Amygdala (tissue), 56 donors: ENCODE data around the gene HNRNPUL2.

Source experiments
- DNase-seq, 56 donors: peaks; one replicate each; lab custom pipeline; 2025; lab: John Stamatoyannopoulos, UW

The HNRNPUL2 gene

DNA sequence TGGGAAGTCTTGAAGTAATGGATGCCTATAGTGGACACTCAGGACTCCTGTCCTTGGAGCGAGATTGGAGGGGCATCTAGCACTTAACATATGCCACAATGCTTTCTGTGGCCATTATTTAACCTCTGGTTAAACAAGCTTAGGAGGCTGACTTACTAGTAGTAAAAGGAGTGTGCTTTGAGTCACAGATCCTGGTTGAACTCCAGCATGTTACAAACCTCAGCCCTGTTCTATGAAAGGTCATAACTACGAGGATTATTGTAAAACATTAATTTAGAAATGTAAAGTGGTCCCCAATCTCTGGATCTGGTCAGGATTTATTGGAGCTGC is 54.1 kb downstream of the HNRNPUL2 start:
- DNase-seq, result no peak

DNA sequence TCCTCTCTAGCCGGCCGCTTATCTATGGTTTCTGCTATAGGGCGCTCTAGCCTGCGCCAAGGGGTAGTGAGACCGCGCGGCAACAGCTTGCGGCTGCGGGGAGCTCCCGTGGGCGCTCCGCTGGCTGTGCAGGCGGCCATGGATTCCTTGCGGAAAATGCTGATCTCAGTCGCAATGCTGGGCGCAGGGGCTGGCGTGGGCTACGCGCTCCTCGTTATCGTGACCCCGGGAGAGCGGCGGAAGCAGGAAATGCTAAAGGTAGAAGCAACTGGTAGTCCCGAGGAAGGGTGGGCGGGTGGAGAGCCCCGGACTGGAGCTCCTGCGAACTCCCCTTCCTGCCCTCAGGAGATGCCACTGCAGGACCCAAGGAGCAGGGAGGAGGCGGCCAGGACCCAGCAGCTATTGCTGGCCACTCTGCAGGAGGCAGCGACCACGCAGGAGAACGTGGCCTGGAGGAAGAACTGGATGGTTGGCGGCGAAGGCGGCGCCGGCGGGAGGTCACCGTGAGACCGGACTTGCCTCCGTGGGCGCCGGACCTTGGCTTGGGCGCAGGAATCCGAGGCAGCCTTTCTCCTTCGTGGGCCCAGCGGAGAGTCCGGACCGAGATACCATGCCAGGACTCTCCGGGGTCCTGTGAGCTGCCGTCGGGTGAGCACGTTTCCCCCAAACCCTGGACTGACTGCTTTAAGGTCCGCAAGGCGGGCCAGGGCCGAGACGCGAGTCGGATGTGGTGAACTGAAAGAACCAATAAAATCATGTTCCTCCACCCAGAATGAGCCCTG is 55.5 kb downstream of the HNRNPUL2 start, which contains the start of the genes LBHD1 and UQCC3:
Gene LBHD1 (minus strand): TSS at position 660 of the 782 bp plus-strand sequence. CDS start 2,236 bp downstream, outside the sequence.
Gene UQCC3 (plus strand): TSS at position 66 of the 782 bp plus-strand sequence. CDS start 73 bp downstream, at position 139.
- DNase-seq, result peak in 55 of 56 donors; percentile 27 to 88 (median 72)

DNA sequence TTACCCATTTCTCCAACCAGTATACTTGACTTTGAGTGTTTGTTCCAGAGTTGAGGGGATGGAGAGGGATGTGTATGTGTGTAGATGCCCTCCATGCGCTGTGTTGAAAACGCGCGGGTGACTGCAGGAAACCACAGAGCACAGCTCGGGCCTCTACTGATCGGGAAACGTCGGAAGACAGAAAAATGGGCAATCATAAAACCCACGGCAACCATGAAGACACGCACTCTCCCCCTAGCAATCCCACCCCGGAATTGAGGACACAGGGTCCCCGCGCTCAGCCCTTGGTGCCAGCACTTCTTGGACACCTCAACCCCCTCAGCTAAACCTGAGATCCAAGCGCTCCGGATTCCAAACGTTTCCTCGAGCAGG is 56.0 kb downstream of the HNRNPUL2 start:
- DNase-seq, result no peak

DNA sequence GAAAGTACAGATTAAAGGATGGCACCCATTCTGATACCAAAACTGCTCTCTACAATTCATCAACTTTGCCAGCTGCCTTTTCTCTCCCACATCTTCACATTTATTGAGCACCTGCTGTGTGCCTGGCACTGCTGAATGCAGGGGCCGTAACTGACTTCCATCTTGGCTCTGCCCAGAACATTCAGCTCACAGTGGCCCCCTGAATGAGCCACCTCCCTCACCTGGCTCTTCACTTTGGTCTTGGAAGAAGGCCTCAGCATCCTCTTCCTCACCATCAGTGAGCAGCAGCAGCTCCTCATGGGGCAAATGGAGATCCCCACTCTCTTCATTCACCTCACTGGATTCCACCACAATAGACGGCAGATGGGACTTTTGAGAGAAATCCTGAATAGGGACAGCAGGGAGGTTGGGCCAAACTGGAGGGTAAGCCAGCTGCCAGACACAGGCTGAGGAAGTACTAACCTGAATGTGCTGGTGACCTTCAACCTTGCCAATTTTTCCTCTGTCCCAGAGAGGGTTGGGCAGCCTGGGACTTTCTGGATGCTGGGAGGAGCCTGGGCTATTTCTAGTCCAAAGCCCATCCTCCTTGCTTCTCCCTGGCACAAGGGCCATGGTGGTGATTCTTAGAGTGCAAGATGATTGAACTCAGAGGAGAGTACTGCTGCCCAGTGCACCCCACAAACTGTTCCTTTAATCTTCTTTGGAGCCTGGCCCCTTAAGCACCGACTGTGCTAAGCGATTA is 57.7 kb downstream of the HNRNPUL2 start:
- DNase-seq, result no peak

DNA sequence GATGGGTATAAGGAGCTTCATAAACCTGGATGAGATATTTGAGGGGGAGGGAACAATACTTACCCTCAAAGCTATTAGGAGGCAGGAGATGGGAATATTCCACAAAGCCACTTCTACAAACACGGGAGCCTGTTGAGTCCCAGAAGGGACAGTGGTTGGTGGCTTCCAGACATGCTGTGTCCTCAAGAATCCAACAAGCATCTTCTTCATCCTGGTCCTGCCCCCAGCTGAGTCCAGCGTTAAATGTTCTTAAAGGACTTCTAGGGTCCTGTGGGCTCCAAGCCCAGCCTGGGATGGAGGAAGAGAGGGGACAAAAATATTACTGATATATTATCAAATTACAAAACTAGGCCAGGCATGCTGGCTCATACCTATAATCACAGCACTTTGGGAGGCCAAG is 59.8 kb downstream of the HNRNPUL2 start:
- no peak for DNase-seq

DNA sequence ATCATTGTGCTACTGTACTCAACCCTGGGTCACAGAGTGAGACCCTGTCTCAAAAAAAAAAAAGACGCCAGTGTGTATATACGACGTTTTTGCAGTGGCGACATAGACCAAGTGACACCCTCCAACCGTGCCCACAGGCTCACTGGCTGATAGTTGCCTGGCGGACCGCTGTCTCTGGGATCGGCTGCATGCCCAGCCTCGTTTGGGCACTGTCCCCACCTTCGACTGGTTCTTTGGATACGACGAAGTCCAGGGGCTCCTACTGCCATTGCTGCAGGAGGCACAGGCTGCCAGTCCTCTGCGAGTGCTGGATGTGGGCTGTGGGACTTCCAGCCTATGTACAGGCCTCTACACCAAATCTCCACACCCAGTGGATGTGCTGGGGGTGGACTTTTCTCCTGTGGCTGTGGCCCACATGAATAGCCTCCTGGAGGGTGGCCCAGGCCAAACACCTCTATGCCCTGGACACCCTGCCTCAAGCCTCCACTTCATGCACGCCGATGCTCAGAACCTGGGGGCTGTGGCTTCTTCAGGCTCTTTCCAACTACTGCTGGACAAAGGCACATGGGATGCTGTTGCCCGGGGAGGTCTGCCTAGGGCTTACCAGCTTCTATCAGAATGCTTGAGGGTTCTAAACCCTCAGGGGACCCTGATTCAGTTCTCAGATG is 60.9 kb downstream of the HNRNPUL2 start:
- DNase-seq, result no peak

DNA sequence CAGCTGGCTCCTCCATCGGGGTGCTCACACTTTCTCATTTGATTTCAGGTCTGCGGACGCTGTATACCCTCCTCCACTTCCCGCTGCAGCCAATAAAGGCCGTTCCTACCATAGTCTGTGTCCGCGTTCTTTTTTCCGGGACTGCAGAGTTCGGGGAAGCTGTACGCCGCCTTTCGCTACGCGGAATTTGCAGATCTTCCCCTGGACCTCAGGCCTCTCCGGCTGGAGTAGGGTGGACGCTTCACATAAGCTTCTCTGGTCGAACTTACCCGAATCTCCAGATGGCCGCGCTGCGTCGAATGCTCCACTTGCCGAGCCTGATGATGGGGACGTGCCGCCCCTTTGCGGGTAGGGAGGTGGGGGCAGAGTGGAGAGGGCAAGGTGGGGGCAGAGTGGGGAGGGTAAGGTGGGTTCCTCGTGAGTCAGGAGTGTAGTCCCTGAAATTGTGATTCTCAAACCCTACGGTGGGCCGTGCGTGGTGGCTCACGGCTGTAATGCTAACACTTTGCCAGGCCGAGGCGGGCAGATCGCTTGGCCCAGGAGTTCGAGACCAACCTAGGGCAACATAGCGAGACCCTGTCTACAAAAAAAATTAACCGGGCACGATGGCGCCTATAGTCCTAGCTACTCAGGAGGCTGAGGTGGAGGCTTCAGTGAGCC is 61.5 kb downstream of the HNRNPUL2 start:
- peak in 26 of 56 donors; percentile 20 to 71 (median 53) for DNase-seq

DNA sequence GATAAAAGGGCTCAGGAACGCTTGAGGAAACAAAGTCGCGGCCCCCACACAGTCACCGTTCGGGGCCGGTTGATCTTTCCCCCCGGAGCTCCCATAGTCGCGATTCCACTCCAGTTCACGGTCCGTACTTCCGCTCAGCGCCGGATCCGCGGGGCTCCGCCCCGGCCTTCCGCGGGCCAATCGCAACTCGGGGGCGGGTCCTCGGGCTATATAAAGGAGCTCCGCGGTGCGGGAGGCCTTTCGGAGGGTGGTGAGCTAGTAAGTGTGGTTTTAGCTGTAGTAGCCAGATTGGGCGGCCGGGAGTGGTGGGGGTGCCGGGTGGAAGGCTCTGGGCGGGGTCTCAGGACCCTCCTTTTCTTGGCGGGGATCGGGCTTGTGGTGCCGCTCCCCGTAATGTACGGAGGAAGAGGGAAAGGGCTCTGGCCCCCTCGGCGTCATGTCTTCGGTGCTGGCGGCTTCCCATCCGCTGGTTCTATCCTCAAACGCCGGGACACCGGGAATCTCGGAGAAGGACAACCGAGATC is 62.1 kb downstream of the HNRNPUL2 start, which contains the start of the genes C11orf98 and CSKMT:
Gene C11orf98 (minus strand): TSS at position 136 of the 524 bp plus-strand sequence. CDS start 41 bp downstream, at position 95.
Gene CSKMT (plus strand): TSS at position 238 of the 524 bp plus-strand sequence. CDS start 568 bp downstream, outside the sequence.
- peak; percentile 21 to 97 (median 92) for DNase-seq

DNA sequence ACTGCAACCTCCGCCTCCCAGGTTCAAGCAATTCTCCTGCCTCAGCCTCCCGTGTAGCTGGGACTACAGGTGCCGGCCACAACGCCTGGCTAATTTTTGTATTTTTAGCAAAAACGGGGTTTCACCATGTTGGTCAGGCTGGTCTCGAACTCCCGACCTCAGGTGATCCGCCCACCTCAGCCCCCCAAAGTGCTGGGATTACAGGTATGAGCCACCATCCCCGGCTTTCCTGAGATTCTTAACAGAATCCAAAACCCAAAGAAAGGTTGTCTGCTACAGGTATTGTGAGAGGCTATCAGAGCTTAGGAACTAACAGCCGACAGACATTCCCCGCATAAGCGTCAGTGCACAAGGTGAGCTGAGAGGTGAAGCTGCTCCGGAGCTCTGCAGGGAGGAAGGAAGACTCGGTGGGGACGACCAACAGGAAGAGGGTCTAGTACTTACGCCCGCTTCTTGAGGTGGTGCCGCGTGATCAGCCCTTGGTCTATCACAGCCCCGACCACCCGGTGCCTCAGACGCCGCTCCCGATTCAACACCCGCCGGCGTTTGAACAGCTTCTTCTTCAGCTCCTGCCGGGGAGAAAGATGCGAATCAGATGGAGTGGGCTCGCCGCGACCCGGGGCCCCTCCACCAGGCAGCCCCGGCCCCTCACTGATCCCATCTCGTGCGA is 62.7 kb downstream of the HNRNPUL2 start:
- DNase-seq, result peak in 9 of 56 donors; percentile 40 to 72 (median 57)
